Prostate gland (tissue), 2 donors: Measurements from ENCODE around the gene CCRL2.

Experiments
- CTCF ChIP-seq, 4 experiments: fragments of 200-600 bp in 2 of 4; fragments of 450-650 bp in 2 of 4; sonication (generic) in 2 of 4; IDR thresholded peaks; 1 replicate in 3 of 4; 2 replicates in 1 of 4; pipeline ENCODE4 v1.5.1; 2016 to 2019; ENCODE audit warnings: antibody characterized with exemption in 4 of 4, mild to moderate bottlenecking in 2 of 4, moderate library complexity in 2 of 4
- POLR2A ChIP-seq: fragments of 450-650 bp; IDR thresholded peaks from one replicate; pipeline ENCODE4 v1.6.1; 2016; ENCODE audit warnings: antibody characterized with exemption, mild to moderate bottlenecking
- POLR2AphosphoS5 ChIP-seq: sonication (generic); formaldehyde crosslinking; IDR thresholded peaks from one replicate; pipeline ENCODE4 v1.6.1; 2017; ENCODE audit warnings: antibody characterized with exemption

GRCh38 chr3:46422617-46423016 lies 15.6 kb downstream of the CCRL2 start:
- TF ChIP-seq CTCF (IDR thresholded peaks at IDR 0.05) = no peak
- TF ChIP-seq POLR2A = no peak
- TF ChIP-seq POLR2AphosphoS5 = no peak
